MG63 (cell line): ENCODE measurements around the gene SLC1A1. TPM values are rescaled to one million over a fixed set of nuclear protein-coding genes. Genes with fewer than 3 reads are reported as not detected.
"Not testable (repeated sequence)": the region's sequence is repeated elsewhere in the genome, so short reads cannot be mapped to it uniquely, and the experiment has no call there.

Source experiments
- DNase-seq: peaks from one replicate; pipeline ENCODE4 v3.0.0-alpha.2; 2020
- H3K27me3 ChIP-seq: fragments of 250-450 bp; sonication (Bioruptor Pico); 2 replicates; pipeline ENCODE4 v1.5.1; 2020; ENCODE audit warnings: mild to moderate bottlenecking, moderate library complexity
- H3K36me3 ChIP-seq: fragments of 250-450 bp; sonication (Bioruptor Pico); 2 replicates; pipeline ENCODE4 v1.5.1; 2020; ENCODE audit warnings: mild to moderate bottlenecking, moderate library complexity
- H3K4me3 ChIP-seq: fragments of 250-450 bp; sonication (Bioruptor Pico); 2 replicates; pipeline ENCODE4 v1.5.1; 2020; ENCODE audit warnings: mild to moderate bottlenecking, moderate library complexity
- H3K9me3 ChIP-seq: fragments of 250-450 bp; sonication (Bioruptor Pico); 2 replicates; pipeline ENCODE4 v1.5.1; 2020; ENCODE audit warnings: mild to moderate bottlenecking, moderate library complexity
- total RNA-seq: library from RNA; depleted of rRNA; stranded (reverse); fragments of >200 nt; shearing (Covaris generic); gene quantifications from 2 replicates; pipeline ENCODE4 v1.2.3, GENCODE V29; 2014; ENCODE audit warnings: low replicate concordance

SLC1A1 gene
- total RNA-seq, 1 experiment from 2014 or later = 1.3 TPM

GRCh38 chr9:4520055-4520454, 29.8 kb downstream of the SLC1A1 start:
- no peaks in the 10 kb centered on the region for H3K36me3 ChIP-seq
- no peak overlapping the region for H3K4me3 ChIP-seq
- no peaks in the 10 kb centered on the region for H3K27me3 ChIP-seq
- no peak for DNase-seq
- H3K9me3 ChIP-seq = no peaks in the 10 kb centered on the region

DNA sequence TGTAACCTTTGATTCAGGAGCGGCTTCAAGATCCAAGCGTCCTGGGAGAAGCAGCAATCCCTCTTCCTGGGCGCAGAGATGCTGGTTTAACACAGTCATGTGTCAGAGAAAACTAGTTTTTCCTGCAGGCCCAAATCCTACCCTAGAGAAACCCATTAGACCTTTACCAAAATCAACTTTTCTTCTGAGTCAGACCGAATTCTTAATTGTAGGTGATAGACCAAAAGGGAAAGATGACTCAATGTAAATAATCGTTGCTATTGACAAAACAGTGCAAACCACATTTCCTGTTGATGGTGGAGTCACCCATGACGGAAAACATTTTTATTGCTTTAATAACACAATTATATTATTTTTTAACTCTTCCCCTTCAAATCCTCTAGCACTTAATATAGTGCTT, 40.1 kb downstream of the SLC1A1 start:
- Histone ChIP-seq H3K27me3 (no peaks in the 10 kb centered on the region), H3K4me3 (no peak overlapping the region), H3K9me3 (no peaks in the 10 kb centered on the region), H3K36me3 (no peaks in the 10 kb centered on the region)
- DNase-seq = no peak

DNA sequence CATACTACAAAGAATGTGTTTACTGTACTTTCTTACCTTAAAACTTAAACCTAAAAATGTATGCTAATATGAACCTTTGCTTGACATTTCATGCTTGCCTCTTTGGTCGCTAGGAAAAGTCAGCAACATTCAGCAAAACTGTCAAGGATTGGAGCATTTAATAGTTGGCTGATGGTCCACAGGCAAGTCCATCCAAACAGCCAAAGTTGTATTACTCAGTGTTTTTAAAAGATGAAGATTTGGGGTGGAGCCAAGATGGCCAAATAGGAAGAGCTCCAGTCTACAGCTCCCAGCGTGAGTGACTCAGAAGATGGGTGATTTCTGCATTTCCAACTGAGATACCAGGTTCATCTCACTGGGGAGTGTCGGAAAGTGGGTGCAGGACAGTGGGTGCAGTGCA, 40.6 kb downstream of the SLC1A1 start:
- H3K36me3 ChIP-seq, H3K4me3 ChIP-seq, H3K27me3 ChIP-seq, H3K9me3 ChIP-seq: not testable (repeated sequence)
- DNase-seq = peak; percentile 35

GRCh38 chr9:4531355-4531754, 41.1 kb downstream of the SLC1A1 start:
- not testable (repeated sequence) for H3K9me3 ChIP-seq, H3K36me3 ChIP-seq, H3K27me3 ChIP-seq, DNase-seq, H3K4me3 ChIP-seq

DNA sequence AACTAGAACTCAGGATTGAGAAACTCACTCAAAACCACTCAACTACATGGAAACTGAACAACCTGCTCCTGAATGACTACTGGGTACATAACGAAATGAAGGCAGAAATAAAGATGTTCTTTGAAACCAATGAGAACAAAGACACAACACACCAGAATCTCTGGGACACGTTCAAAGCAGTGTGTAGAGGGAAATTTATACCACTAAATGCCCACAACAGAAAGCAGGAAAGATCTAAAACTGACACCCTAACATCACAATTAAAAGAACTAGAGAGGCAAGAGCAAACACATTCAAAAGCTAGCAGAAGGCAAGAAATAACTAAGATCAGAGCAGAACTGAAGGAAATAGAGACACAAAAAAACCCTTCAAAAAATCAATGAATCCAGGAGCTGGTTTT, 43.6 kb downstream of the SLC1A1 start:
- not testable (repeated sequence) for H3K4me3 ChIP-seq, H3K27me3 ChIP-seq, DNase-seq, H3K36me3 ChIP-seq, H3K9me3 ChIP-seq

GRCh38 chr9:4536196-4536595, 45.9 kb downstream of the SLC1A1 start:
- not testable (repeated sequence) for H3K4me3 ChIP-seq, H3K27me3 ChIP-seq, H3K36me3 ChIP-seq, DNase-seq, H3K9me3 ChIP-seq

- Histone ChIP-seq H3K4me3 (no peak overlapping the region), H3K36me3 (no peaks in the 10 kb centered on the region), H3K9me3 (no peaks in the 10 kb centered on the region), H3K27me3 (no peaks in the 10 kb centered on the region)
- no peak for DNase-seq
Observed at GRCh38 chr9:4537581-4537980, 47.3 kb downstream of the SLC1A1 start.

GRCh38 chr9:4538107-4538506, 47.8 kb downstream of the SLC1A1 start:
- DNase-seq = no peak
- Histone ChIP-seq H3K4me3 (no peak overlapping the region), H3K27me3 (no peaks in the 10 kb centered on the region), H3K36me3 (no peaks in the 10 kb centered on the region), H3K9me3 (no peaks in the 10 kb centered on the region)

DNA sequence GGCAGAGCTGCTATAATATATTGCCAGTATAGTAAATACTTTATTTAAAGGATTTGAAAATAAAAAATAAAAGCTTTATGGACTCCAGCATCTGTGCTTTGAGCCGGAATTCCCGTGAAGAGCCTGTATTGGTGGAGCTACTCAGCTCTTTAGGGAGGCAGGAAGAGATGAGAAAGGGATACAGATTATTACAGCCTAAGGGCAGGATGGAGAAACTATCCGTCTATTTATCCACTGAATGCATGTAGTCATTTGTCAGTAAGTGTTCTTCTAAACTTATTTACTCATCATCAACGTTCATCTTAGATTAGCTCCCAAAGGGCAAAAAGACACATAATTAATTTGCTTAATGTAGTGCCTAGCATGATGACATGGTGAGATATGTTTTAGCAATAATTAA, 48.4 kb downstream of the SLC1A1 start:
- no peaks in the 10 kb centered on the region for H3K36me3 ChIP-seq
- no peaks in the 10 kb centered on the region for H3K9me3 ChIP-seq
- no peak for DNase-seq
- H3K4me3 ChIP-seq = no peak overlapping the region
- no peaks in the 10 kb centered on the region for H3K27me3 ChIP-seq

DNA sequence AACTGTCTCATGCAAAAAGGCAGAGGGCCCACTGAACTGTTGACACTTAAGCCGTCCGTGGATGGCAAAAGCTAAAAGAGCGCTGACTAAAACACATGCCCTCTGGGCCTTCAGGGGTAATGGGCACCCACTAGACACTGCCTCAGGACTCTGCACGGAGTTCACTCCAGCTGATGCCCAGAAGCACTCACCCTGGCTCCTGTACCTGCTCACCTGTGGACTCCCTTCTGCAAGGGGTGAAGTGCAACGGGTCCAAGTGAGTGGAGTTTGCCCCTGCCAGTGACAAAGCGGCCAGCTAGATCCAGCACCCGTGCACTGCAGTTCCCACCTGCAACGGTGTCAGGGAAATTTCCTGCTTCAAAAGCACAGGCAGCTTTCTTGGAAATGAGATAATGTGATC, 50.2 kb downstream of the SLC1A1 start:
- Histone ChIP-seq H3K4me3 (no peak overlapping the region), H3K27me3 (no peaks in the 10 kb centered on the region), H3K9me3 (no peaks in the 10 kb centered on the region), H3K36me3 (no peaks in the 10 kb centered on the region)
- no peak for DNase-seq

DNA sequence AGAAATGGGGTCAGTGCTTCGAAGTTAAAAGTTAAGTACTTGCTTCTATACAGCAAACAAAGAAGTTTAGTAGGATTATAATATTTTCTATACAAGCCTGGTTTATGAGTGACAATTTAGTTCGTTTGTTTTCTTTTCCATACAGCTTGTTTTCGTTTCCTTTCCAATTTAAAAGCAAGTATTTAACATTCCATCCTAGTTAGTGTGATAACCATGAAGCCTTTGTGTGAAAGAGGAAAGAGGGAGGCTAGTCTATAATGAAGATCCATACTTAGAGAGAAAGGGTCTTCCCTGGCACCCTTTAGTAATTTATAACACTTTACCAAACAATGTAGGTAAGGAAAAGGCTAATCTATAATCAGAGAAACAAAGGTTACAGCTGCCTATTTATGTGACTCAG, 51.0 kb downstream of the SLC1A1 start:
- H3K9me3 ChIP-seq = no peaks in the 10 kb centered on the region
- DNase-seq = no peak
- no peaks in the 10 kb centered on the region for H3K27me3 ChIP-seq
- H3K36me3 ChIP-seq = no peaks in the 10 kb centered on the region
- no peak overlapping the region for H3K4me3 ChIP-seq

- no peak for DNase-seq
- Histone ChIP-seq H3K9me3 (no peaks in the 10 kb centered on the region), H3K4me3 (no peak overlapping the region), H3K27me3 (no peaks in the 10 kb centered on the region), H3K36me3 (no peaks in the 10 kb centered on the region)
Observed at GRCh38 chr9:4541856-4542255, 51.6 kb downstream of the SLC1A1 start.

DNA sequence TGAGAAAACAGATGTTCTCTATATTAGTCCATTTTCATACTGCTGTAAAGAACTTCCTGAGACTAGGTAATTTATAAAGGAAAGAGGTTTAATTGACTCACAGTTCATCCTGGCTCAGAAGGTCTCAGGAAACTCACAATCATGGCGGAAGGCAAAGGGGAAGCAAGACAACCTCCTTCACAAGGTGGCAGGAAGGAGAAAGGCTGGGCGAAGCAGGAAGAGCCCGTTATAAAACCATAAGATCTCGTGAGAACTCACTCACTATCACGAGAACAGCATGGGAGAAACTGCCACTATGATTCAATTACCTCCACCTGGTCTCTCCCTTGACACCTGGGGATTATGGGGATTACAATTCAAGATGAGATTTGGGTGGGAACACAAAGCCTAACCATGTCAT, 54.4 kb downstream of the SLC1A1 start:
- DNase-seq, H3K27me3 ChIP-seq, H3K4me3 ChIP-seq, H3K36me3 ChIP-seq, H3K9me3 ChIP-seq: not testable (repeated sequence)

DNA sequence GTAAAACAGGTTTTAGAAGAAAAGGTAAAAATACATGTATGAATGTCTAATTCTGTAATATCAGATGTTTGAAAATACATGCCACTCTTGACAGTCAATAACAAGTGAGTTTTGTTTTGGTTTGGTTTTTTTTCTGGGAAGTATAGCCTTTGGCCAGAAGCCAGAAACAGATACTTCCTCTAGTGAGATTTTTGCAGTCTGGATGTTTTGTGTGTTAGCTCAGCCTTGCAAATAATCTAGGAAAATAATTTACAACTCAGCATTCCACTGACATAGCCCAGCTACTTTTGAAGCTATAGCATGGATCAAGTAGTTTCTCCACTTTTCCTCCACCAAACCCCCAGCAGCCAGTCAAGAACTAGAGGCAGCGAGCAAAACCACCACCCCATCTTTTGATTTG, 56.7 kb downstream of the SLC1A1 start:
- DNase-seq = no peak
- Histone ChIP-seq H3K4me3 (no peak overlapping the region), H3K9me3 (no peaks in the 10 kb centered on the region), H3K27me3 (no peaks in the 10 kb centered on the region), H3K36me3 (no peaks in the 10 kb centered on the region)

GRCh38 chr9:4548811-4549725, 58.8 kb downstream of the SLC1A1 start:
- H3K36me3 ChIP-seq = no peaks in the 10 kb centered on the region
- no peak for DNase-seq
- H3K9me3 ChIP-seq = no peaks in the 10 kb centered on the region
- no peak overlapping the region for H3K4me3 ChIP-seq
- H3K27me3 ChIP-seq = no peaks in the 10 kb centered on the region

GRCh38 chr9:4549751-4550295, 59.6 kb downstream of the SLC1A1 start:
- DNase-seq = peak; percentile 56
- Histone ChIP-seq H3K4me3 (no peak overlapping the region), H3K36me3 (no peaks in the 10 kb centered on the region), H3K9me3 (no peaks in the 10 kb centered on the region), H3K27me3 (no peaks in the 10 kb centered on the region)

- Histone ChIP-seq H3K36me3 (no peaks in the 10 kb centered on the region), H3K9me3 (no peaks in the 10 kb centered on the region), H3K4me3 (no peak overlapping the region), H3K27me3 (no peaks in the 10 kb centered on the region)
- no peak for DNase-seq
Observed at GRCh38 chr9:4550777-4551484, 60.7 kb downstream of the SLC1A1 start.

GRCh38 chr9:4553951-4554381, 63.7 kb downstream of the SLC1A1 start:
- DNase-seq = peak; percentile 51
- no peak overlapping the region for H3K4me3 ChIP-seq
- no peaks in the 10 kb centered on the region for H3K27me3 ChIP-seq
- H3K36me3 ChIP-seq = no peaks in the 10 kb centered on the region
- no peaks in the 10 kb centered on the region for H3K9me3 ChIP-seq
